Measurements from ENCODE around the gene RNF130. TPM values are rescaled to one million over a fixed set of nuclear protein-coding genes. Genes with fewer than 3 reads are reported as not detected.

Gene RNF130
- total and polyA plus RNA-seq, 8 donors, result 61.0 to 125 (median 70.7) TPM

DNA sequence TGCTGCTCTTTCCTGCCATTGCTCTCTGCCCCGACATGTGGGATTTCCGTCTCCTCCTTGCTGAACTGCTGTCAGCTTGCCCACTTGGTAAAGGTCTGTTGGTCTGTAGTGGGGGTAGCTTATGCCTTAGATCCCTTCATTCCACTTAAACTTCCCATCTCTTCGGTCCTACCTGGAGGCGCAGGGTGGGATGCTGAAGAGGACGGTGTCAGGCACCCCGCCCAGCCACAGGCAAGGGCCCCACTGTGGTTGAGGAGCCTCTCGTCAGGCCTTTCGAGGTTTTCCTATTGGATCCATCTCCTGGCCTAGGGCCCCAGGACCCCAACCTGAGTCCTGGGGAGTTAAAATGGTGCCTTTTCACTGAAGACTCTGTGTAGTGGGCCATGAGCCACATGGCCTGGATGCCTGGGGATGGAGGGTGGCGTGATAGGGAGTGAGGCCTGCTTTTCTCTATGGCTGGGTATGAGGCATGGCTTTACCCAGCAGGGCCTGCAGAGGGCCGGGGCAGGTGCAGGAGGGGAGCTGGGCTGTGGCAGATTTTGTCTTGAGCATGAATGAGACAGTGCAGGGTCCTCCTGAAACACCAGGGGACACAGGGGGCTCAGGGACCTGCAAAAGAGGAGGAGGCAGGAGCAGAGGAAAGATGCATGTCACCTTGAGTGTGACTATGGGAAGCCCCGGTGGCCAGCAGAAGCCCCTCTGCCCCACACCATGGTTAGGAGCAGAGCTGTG, 25.8 kb upstream of the RNF130 start:
- no peaks in the 10 kb centered on the region for H3K36me3 ChIP-seq
- intact Hi-C loops (cut with DNase I), result no loop called here
- no peak overlapping the region for H3K4me3 ChIP-seq
- peaks cover 0 to 6% of the 10 kb centered on the region in 2 donors for H3K4me1 ChIP-seq
- TF ChIP-seq, protein P1, sequence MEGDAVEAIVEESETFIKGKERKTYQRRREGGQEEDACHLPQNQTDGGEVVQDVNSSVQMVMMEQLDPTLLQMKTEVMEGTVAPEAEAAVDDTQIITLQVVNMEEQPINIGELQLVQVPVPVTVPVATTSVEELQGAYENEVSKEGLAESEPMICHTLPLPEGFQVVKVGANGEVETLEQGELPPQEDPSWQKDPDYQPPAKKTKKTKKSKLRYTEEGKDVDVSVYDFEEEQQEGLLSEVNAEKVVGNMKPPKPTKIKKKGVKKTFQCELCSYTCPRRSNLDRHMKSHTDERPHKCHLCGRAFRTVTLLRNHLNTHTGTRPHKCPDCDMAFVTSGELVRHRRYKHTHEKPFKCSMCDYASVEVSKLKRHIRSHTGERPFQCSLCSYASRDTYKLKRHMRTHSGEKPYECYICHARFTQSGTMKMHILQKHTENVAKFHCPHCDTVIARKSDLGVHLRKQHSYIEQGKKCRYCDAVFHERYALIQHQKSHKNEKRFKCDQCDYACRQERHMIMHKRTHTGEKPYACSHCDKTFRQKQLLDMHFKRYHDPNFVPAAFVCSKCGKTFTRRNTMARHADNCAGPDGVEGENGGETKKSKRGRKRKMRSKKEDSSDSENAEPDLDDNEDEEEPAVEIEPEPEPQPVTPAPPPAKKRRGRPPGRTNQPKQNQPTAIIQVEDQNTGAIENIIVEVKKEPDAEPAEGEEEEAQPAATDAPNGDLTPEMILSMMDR (IDR thresholded peaks at IDR 0.05), result no peak
- H3K27ac ChIP-seq, result no peak overlapping the region
- DNase-seq, result peak in 1 of 4 donors; percentile 54
- H3K9me3 ChIP-seq, result no peaks in the 10 kb centered on the region
- no peak for ATAC-seq
- peaks cover 0 to 15% of the 10 kb centered on the region in 2 donors for H3K27me3 ChIP-seq

DNA sequence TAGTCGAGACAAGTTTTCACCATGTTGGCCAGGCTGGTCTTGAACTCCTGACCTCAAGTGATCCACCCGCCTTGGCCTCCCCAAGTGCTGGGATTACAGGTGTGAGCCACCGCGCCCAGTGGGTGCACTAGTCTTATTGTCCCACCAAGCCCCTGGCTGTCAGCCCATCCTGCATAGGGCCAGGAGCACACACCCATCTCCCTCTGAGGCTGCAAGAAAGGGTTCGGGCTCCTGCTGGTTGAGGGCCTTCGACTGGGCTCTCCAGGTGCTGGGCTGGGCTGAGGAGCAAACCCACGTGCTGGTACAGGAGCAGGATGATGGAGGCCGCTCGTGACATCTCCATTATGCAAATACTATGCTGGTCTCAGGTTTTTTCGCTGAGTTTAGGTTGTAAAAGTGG, 25.1 kb upstream of the RNF130 start:
- peaks cover 0 to 6% of the 10 kb centered on the region in 2 donors for H3K4me1 ChIP-seq
- H3K9me3 ChIP-seq, result no peaks in the 10 kb centered on the region
- no peak overlapping the region for H3K4me3 ChIP-seq
- no peaks in the 10 kb centered on the region for H3K36me3 ChIP-seq
- H3K27ac ChIP-seq, result no peak overlapping the region
- DNase-seq (peak in 1 of 4 donors; percentile 27), ATAC-seq (no peak)
- intact Hi-C loops (cut with DNase I), result no loop called here
- TF ChIP-seq, protein P1 (IDR thresholded peaks at IDR 0.05), result no peak
- peaks cover 0 to 15% of the 10 kb centered on the region in 2 donors for H3K27me3 ChIP-seq

DNA sequence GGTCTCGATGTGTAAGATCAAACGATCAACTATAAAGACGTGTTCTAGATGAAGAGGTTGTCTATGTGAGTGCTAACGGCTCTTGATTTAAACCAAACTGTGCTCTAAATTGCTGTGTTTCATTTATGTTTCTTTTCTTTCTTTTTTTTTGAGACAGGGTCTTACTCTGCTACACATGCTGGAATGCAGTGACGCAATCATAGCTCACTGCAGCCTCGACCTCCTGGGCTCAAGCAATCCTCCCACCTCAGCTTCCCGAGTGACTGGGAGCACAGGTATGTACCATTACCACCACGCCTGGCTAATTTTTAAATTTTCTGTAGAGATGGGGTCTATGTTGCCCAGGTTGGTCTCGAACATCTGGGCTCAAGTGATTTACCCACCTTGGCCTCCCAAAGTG, 24.0 kb upstream of the RNF130 start:
- Histone ChIP-seq H3K27ac (no peak overlapping the region), H3K4me1 (peaks cover 0 to 12% of the 10 kb centered on the region in 2 donors), H3K36me3 (no peaks in the 10 kb centered on the region), H3K4me3 (no peak overlapping the region), H3K27me3 (peaks cover 0 to 5% of the 10 kb centered on the region in 2 donors), H3K9me3 (no peaks in the 10 kb centered on the region)
- DNase-seq (peak in 1 of 4 donors; percentile 2), ATAC-seq (no peak)
- TF ChIP-seq, protein P1 (IDR thresholded peaks at IDR 0.05), result no peak
- intact Hi-C loops (cut with DNase I), result no loop called here

DNA sequence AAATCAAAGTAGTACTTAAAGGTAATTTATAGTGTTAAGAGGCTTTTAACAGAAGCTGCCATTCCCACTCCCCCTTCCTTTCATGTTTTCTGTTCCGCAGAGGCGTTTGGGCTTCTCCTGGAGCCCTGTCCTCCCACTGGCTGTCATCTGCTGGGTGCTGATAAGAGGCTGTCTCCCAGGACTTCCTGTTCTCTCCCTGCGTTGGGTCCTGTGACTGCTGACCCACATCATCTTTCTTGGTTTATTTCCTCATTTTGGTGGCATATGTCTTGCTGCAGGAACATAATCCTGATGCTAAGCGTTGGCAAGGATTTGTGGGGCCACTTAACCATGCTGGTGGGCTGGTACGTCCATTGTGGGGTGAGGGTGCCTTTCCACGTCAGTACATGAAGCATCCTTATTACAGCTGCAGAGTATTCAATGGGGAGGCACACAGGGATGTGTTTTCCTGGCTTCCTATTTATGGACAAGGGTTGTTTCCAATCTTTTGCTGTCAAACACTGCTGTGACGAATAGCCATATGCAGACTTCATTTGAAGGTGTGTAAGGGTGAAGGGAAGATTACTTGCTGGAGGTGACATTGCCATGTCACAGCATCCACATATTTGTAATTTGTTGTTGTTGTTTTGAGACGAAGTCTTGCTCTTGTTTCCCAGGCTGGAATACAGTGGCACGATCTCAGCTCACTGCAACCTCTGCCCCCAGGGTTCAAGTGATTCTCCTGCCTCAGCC, 22.3 kb upstream of the RNF130 start:
- TF ChIP-seq, protein P1 (IDR thresholded peaks at IDR 0.05), result no peak
- no peak overlapping the region for H3K4me3 ChIP-seq
- DNase-seq (peak in 1 of 4 donors; percentile 77), ATAC-seq (peak; percentile 42)
- H3K4me1 ChIP-seq, result peaks cover 0 to 15% of the 10 kb centered on the region in 2 donors
- H3K36me3 ChIP-seq, result no peaks in the 10 kb centered on the region
- peaks cover 0 to 8% of the 10 kb centered on the region in 2 donors for H3K27me3 ChIP-seq
- intact Hi-C loops (cut with DNase I), result no loop called here
- peak overlapping the region; percentile 21 to 33 for H3K27ac ChIP-seq
- H3K9me3 ChIP-seq, result no peaks in the 10 kb centered on the region

DNA sequence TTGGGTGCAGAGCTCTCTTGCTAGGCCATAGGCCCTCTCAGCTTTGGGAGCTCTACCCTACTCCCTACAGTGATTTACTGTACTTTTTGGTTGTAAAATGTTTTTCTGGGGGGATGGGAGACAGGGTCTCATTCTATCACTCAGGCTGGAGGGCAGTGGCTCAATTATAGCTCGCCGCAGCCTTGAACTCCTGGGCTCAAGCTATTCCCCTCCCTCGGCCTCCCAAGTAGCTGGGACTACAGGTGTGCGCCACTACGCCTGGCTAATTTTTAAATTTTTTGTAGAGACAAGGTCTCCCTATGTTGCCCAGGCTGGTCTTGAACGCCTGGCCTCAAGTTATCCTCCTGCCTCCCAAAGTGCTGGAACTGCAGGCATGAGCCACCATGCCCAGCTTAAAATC, 21.7 kb upstream of the RNF130 start:
- Histone ChIP-seq H3K27me3 (peaks cover 0 to 8% of the 10 kb centered on the region in 2 donors), H3K4me1 (peaks cover 0 to 15% of the 10 kb centered on the region in 2 donors), H3K36me3 (no peaks in the 10 kb centered on the region), H3K4me3 (no peak overlapping the region), H3K9me3 (no peaks in the 10 kb centered on the region), H3K27ac (peak overlapping the region; percentile 21 to 33)
- ATAC-seq (no peak), DNase-seq (no peak)
- TF ChIP-seq, protein P1 (IDR thresholded peaks at IDR 0.05), result no peak
- intact Hi-C loops (cut with DNase I), result no loop called here

Measured in left lung (tissue), 10 donors.